HG03280 (cell line): ENCODE data around the gene C1orf185.
A peak's percentile ranks its signal among the peaks of the same experiment; 100 is the strongest.
"Not testable (repeated sequence)": the region's sequence is repeated elsewhere in the genome, so short reads cannot be mapped to it uniquely, and the experiment has no call there.

Source experiments
- ATAC-seq: cut with Tn5 transposase; IDR thresholded peaks from one replicate; pipeline ENCODE4 v1.9.1; 2021; ENCODE audit warnings: mild to moderate bottlenecking, moderate library complexity; ENCODE audit not compliant: unreplicated experiment

C1orf185 gene

DNA sequence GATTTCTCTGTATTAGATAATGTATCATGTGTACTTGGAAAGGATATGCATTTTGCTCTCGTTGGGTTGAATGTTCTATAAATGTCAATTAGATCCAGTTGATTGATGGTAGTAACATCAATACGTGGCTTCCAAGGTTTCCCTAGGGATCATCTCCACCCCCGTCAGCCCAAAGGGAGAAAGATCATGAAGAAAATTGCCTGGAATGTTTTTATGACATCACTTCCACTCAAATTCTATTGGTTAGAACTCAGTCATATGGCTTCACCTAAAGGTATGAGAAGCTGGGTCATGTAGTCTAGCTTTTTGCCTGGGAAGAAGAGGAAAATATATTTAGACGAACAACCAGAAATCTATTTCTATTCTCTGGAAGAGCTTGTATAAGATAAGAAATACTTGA, at the start of gene C1orf185:
C1orf185 (plus strand) TSS at position 253 of the 400 bp plus-strand sequence; CDS start at position 259, 6 bp downstream.
- no peak for ATAC-seq

DNA sequence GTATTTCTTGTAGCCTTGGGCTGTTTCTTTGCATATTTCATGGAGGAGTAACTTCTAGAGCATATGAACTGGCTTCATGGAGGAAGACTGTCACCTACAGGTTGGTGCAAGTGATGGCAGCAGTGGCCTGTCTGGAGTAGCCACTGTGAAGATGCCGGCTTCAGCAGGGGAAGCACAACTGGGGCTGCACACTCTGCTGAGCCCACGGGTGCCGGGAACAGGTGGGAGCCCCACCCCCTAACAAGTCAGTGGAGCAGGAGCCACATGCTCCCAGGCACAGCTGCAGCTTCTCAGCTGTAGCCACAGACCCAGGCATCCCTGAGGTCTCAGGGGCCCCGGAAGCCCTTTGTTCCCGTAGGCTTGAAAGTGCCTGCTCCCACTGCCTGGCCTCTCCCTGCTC, 43.2 kb upstream of the C1orf185 start:
- ATAC-seq = no peak

DNA sequence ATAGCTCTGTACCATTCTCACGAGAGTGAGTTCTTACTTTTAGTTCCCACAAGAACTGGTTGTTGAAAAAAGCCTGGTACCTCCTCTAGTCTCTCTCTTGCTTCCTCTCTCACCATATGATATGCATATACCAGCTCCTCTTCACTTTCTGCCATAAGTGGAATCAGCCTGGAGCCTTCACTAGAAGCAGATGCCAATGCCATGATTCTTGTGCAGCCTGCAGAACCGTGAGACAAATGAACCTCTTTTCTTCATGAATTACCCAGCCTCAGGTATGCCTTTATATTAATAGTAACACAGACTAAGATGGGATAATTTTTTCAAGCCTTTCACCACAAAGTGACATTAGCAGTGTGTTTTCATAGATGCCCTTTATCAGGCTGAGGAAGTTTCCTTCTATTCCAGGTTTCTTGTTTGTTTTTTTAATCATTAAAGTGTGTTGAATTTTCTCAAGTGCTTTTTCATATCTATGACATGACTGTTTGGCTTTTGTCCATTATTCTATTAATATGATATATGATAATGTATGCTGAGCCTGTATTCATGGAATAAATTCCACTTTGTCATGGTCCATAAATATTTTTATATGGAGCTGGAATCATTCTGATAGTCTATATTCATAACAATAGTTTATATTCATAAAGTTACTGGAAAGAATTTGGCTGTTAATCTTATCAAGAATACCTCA, 40.7 kb upstream of the C1orf185 start:
- ATAC-seq = no peak

DNA sequence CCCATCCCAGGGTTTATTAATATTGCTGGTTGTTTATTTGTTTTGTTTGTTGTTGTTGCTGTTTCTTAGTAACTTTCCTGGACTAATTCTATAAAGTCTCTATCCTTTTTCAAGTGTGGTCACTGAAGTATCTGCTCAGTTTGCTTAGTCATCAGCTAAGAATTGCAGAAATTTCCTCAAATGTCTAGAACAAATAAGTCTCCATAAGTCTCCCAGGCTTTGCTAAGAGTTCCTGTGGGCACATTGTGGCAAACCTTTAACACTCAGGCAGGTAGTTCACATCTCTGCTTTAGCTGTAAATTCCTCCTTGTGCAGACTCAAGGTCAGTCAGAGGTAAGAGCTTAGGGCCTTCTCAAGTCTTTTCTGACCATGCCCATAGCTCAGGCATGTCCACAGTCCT, 38.9 kb upstream of the C1orf185 start:
- ATAC-seq = no peak

DNA sequence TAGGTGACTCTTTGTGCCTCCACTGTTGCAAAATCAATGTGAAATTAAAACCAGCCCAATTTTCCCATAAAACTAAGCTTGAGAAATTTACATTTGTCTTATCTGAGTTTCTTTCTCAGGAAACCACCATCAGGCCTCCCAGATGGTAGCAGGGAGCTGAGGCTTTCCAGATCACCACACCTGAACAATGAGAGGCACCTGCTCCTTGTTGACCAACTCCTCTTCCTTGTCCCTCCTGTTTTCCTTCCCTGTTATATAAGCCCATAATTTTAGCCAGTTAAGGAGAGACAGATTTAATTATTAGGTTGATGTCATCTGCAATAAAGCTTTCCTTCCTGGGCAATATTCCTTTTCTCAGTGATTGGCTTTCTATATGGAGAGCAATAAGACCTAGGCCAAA, 32.0 kb upstream of the C1orf185 start:
- ATAC-seq = no peak

DNA sequence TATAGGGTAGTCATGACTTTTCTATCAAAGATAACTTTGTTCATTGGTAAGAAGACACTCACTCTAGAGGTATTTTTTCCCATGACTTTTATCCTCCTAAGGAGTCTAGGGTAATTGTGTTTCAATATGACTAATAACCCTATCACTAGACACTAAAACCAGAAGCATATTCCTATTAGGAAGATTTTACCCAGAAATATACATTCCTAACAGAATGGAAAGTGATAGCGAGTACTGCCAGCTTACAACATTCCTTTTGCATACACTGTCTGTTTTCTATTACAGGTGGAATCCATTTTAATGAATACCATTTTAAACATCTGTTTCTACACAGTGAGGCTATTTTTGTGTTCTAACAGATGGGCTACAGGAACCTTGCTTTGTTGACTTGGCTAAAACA, 31.4 kb upstream of the C1orf185 start:
- ATAC-seq = no peak

DNA sequence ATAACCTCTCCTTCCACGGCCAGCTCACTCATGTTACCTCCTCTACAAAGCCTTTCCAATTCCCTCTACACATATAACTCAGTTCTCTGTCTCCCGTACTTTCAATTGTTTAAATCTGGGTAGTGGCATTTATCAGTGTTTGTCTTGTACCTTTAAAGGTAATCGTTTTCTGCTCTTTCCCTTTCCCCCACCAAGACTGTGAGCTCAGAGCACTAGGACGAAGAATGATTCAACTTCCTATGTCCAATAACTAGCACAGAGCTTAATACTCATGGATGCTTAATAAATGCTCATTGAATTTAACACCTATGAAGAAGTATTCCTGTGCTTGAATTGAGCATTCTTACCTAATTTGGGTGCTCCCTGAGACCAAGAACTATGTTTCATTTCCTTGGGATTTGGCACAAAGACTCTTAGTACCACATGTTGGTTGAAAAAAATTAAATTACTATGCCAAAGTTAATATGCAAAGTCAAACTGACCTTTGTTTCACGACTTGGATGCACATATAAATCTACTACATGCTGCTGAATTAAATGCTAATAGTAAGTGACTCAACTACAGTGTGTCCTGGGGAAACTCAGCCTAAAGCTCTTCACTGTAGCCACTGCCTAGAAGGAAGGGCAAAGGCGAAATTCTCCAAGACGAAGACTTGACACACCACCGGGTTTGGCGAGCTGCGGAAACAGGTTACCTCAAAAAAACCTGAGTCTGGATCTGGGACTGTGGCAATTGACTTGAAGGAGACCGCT, 30.6 kb upstream of the C1orf185 start:
- no peak for ATAC-seq

DNA sequence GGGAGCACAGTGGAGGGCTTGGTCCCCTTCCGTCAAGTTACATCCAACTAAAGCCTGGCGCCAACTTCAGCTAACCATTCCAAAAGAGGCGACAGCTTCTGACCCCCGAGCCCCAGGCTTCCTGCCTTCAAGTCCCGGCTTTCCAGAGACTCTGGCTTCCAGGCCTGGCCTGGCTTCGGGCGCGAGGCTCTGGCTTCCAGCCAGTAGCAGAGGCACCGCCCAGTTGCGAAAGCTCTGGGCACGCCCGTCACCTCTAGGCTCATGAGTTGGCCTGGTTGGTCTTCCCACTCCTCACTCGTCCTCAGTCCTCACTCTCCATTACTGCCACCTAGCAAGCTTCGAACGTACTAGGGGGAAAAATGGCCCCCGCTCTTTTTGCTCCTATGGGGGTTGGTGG, 30.0 kb upstream of the C1orf185 start:
- ATAC-seq = no peak

DNA sequence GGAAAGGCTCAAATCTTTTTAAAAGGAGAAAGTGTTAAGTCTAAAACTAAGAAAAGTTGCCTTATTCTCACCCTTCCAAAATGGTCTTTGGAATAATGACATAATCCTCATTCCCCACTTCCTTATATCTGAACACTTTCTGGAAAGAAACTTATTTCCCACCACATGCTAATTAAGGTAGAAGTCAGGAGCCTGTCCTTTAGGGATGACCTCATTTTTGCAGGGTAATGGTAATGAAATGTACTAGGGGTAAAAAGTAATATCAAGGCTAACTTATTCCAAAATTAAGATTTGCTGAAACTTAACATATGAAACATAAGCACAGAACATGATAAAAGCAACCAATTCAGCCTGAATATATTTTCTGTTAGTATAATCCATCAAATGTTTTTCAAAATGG, 29.4 kb upstream of the C1orf185 start:
- ATAC-seq = no peak

DNA sequence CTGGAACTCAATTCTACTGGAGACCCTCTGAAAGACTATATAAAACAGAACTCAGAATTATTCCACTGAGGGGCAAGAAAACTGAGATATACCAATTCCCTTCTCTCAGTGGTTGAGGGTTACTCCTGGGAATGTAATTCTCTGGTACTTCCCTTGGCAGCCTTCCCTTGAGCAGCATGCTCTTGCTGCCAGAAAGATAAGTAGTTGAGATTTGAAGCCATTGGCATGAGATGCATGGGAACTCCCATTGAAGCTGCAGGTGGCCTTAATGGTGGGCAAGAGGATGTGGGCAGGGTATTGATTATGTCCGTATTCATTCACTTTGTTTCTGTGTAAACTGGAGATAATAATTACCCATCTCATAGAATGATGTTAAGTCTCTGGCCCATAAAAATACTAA, 28.6 kb upstream of the C1orf185 start:
- no peak for ATAC-seq

DNA sequence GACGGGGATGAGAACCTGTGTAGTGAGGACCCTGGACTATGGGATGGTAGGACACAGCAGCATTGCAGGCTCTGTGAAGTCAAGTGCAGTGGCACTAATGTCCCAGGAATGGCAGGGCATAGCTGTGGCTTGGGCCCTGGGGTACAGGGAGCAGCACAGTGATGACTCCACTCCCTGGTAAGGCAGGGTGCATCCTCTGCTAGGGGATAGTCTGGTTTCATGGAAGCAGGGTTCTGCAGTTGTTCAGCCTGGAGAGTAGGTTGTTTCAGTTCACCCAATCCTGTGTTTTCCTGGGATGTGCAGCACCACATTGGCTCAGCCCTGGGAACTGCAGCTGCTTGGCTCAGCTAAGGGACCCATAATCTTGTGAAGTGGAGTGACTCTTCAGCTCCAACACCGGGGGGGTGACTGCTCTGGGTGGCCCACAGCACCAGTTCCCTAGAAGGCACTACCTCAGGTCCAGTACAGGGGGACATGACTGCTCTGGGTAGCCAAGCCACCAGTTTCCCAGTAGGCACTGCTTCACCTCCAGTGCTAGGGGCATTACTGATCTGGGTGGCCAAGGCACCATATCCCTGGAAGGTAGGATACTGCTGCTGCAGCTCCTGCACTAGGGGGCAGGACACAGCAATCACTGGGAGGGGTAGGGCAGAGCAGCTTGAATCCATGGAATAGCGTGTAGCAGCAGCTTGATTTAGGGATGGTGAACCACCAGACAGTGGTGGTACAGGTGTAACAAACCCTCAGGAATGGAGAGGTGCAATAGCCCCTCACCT, 15.3 kb upstream of the C1orf185 start:
- no peak for ATAC-seq

DNA sequence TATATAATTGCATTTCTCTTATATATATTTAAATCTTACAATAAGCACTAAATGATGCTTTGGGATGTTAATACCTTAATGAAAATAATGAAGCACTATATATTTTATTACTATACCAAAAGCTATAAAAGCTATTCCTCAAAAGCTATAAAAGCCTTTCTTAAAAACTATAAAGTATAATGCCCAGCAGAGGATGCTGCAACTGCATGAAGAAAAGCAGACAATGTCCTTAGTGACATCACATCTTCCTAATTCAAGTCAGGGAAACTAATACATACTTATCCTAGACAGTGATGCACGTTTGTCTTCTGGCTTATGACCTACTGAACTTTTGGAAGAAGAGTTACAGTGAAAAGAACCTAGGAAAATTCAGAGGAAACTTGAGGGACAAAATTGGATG, 13.6 kb upstream of the C1orf185 start:
- no peak for ATAC-seq

DNA sequence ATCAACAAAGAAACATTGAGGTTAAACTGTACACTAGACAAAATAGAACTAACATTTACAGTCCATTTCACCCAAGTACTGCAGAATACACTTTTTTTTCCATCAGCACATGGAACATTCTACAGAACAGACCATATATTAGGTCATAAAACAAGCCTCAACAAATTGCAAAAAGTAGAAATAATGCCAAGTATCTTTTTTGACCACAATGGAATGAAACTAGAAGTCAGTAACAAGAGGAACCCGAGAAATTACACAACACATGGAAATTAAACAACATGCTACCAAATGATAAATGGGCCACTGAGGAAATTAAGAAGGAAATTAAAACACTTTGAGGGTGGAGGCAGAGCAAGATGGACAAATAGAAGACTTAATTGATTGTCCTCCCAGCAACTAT, 8.4 kb upstream of the C1orf185 start:
- no peak for ATAC-seq

DNA sequence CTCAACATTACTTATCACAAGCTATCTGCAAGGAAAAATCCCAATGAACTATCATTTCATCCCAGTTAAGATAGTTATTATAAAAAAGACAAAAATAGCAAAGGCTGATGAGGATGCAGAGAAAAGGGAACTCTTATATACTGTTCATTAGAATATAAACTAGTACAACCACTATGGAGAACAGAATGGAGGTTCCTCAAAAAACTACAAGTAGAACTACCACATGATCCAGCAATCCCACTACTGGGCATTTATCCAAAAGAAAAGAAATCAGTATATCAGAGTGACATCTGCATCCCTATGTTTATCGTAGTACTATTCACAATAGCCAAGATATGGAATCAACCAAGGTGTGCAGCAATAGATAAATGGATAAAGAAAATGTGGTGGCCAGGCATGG, 4.9 kb upstream of the C1orf185 start:
- ATAC-seq = no peak

DNA sequence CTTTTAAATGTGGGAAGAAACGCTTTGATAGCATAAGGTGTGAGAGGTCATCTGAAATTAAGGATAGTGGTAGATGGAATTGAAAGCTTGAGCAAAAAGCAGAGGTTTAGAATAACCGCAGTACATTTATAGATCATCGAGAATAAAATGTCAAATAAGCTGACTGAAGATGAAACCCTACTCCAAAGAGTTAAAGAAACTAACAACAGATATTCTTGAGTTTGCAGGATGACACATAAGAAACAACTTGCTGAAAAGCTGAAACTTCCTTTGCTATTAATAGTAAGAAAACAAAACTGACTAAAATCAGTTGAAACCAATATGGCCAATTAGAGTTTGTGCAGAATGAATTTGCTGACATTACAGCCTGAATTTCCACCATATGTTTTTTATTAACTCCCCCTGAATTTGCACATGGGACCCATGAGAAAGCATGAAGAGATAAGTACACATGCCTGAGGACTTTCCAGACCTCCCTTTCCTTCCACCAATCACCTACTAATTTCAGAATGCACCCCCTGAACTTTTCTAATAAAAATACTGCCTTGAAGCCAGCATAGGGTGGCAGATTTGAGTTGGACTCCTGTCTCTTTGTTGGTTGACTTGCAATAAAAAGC, 1.7 kb upstream of the C1orf185 start:
- peak; percentile 72 for ATAC-seq

DNA sequence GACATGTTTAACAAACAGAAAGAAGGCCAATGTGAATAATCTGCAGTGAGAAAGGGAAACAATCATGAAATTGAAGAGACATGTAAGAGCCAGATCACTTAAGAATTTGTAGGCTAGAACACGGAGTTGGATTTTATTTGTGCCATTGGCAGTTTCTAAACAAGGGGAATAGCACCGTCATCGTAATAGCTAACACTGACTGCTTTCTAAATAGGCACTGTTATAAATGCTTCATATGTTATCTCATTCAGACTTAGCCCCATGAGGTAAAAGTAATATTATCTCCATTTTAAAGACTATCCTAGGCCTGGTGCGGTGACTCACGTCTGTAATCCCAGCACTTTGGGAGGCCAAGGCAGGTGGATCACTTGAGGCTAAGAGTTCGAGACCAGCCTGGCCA, 12.1 kb downstream of the C1orf185 start:
- no peak for ATAC-seq

DNA sequence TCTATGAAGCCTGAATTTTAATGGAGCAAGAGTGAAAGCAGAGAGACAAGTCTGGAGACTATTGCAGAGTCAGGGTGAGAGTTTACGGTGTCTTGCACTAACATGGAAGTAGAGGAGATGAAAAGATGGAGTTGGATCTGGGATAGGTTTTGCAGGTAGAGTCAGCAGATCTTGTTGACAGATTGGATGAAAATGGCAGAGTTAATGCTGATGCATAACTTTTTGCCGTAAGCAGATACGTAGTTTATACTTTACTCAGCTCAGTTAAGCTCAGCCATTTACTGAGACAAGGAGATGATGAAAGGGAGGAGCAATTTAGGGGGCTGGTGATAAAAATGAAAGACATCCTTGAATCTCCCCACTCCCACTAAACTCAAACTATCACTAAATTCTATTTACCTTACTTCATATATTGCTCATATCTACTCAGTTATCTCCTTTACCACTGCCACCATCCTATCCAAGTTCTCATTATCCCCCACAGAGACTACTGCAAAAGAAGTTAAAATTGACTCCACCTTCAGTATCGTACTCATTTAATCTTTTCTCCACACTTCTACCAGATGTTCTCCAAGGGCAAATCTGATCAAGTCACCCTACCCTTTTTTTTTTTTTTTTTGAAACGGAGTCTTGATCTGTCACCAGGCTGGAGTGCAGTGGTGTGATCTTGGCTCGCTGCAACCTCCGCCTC, 13.8 kb downstream of the C1orf185 start:
- no peak for ATAC-seq

DNA sequence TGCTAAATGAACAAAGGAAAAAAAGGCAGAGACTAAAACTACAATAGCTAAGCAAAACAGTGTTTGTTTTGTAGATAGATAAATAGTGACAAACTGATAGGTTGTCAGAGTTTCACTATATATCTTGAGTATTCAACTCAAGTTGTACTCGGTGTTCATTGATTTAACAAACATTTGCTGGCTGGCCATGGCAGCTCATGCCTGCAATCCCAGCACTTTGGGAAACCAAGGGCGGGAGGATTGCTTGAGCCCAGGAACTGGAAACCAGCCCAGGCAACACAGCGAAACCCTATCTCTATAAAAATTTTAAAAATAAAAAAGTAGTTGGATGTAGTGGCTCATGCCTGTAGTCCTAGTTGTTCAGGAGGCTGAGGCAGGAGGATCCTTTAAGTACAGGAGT, 17.3 kb downstream of the C1orf185 start:
- ATAC-seq = no peak

DNA sequence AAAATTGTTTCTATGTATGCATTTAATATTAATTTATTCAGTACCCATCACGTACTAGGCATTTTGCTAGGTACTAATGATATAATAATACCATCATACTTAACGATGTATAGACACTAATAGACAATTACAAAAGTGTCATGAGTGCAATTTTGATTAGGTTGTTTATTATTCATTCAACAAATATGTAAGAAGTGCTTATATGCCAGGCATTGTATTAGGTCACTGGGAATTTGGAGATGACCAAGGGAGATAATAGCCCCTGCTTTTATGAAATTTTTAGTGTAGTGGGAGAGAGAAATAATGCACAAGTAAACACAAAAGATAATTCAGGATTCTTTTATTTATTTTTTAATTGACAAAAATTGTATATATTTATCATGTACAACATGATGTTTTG, 18.6 kb downstream of the C1orf185 start:
- ATAC-seq = no peak

DNA sequence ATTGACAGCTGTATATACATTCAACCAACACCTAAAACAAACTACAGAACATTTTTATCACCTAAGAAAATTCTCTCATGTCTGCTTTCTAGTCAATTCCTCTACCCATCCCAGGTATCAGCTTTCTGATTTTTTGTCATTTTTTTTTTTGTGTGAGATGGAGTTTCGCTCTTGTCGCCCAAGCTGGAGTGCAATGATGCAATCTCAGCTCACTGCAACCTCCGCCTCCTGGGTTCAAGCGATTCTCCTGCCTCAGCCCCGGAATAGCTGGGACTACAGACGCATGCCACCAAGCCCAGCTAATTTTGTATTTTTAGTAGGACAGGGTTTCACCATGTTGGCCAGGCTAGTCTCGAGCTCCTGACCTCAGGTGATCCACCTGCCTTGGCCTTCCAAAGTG, 25.1 kb downstream of the C1orf185 start:
- ATAC-seq = not testable (repeated sequence)

DNA sequence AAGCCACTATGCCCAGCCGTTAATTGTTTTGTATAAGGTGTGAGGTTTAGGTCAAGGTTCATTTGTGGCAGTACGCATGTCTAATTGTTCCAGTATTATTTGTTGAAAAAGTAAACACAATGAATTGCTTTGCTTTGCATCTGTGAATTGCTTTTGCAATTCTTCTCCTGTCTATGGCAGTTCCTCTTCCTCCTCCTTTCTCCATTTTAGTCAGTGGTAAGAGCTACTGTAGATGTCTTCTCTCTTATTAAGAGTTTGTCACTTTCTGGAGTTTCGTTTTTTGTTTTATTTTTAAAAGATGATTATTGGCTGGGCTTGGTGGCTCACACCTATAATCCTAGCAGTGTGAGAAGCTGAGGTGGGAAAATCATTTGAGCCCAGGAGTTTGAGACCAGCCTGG, 29.2 kb downstream of the C1orf185 start:
- no peak for ATAC-seq
